BE2C (cell line): ENCODE data around the gene GRIN2C.

ENCODE experiments used
- DNase-seq: peaks from one replicate; pipeline ENCODE4 v3.0.0-alpha.2; 2020
- H3K27me3 ChIP-seq: fragments of 250-450 bp; sonication (Bioruptor Pico); 2 replicates; pipeline ENCODE4 v1.5.1; 2020; ENCODE audit warnings: mild to moderate bottlenecking
- H3K36me3 ChIP-seq: fragments of 250-450 bp; sonication (Bioruptor Pico); 2 replicates; pipeline ENCODE4 v1.5.1; 2020; ENCODE audit warnings: mild to moderate bottlenecking
- H3K4me1 ChIP-seq: fragments of 250-450 bp; sonication (Bioruptor Pico); 2 replicates; pipeline ENCODE4 v1.5.1; 2020
- H3K4me3 ChIP-seq: 2 replicates; pipeline ENCODE4 v1.5.1; 2011; ENCODE audit warnings: low read depth, low read length
- H3K9me3 ChIP-seq: fragments of 250-450 bp; sonication (Bioruptor Pico); 2 replicates; pipeline ENCODE4 v1.5.1; 2020
- TF ChIP-seq, protein P1 (sequence below): IDR thresholded peaks from 2 replicates; pipeline ENCODE4 v1.5.1; 2012; ENCODE audit warnings: mild to moderate bottlenecking, low read depth, low read length

The GRIN2C gene

DNA sequence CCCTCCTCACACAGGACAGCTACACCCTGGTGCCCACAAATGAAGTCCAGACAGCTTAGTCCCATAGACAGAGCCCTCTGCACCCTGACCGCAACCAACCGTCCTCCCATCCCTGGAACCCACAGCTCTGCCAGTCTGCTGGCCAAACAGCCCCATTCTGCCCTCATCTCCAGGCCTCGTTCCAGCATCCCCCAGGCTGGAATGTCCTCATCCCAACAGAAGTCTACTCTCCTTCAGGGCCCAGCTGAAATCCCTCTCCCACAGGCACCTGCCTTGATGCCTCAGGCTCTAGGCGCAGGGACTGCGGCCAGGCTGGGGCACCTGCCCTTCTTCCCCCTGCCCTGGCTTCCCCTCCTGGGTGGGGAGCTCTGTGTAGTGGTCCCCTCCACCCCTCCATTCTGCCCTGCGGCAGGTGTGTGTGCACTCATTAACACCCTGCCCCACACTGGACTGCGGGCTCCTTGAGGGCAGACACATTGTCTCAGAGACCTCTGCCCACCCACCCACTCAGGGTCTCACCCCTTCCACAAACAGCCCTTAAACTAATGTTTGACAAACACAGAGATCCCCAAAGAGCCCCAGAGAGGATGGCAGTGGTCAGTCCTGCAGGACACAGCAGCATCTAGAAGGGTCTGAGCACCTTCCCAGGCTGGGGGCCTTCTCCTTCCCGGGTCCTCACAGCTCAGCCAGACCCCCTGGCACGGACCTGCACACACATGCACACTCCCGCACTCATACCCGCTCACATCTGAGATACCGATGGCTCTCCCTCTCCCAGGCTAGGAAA, 820 bp downstream of the GRIN2C start:
- H3K4me1 ChIP-seq, result 0 out of 2 replicates have a peak, but pooled peaks cover 6% of the 10 kb centered on the region
- no peak overlapping the region for H3K4me3 ChIP-seq
- TF ChIP-seq, protein P1, sequence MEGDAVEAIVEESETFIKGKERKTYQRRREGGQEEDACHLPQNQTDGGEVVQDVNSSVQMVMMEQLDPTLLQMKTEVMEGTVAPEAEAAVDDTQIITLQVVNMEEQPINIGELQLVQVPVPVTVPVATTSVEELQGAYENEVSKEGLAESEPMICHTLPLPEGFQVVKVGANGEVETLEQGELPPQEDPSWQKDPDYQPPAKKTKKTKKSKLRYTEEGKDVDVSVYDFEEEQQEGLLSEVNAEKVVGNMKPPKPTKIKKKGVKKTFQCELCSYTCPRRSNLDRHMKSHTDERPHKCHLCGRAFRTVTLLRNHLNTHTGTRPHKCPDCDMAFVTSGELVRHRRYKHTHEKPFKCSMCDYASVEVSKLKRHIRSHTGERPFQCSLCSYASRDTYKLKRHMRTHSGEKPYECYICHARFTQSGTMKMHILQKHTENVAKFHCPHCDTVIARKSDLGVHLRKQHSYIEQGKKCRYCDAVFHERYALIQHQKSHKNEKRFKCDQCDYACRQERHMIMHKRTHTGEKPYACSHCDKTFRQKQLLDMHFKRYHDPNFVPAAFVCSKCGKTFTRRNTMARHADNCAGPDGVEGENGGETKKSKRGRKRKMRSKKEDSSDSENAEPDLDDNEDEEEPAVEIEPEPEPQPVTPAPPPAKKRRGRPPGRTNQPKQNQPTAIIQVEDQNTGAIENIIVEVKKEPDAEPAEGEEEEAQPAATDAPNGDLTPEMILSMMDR, result no peak
- peaks cover 43% of the 10 kb centered on the region for H3K27me3 ChIP-seq
- no peaks in the 10 kb centered on the region for H3K36me3 ChIP-seq
- no peak for DNase-seq
- H3K9me3 ChIP-seq, result no peaks in the 10 kb centered on the region

DNA sequence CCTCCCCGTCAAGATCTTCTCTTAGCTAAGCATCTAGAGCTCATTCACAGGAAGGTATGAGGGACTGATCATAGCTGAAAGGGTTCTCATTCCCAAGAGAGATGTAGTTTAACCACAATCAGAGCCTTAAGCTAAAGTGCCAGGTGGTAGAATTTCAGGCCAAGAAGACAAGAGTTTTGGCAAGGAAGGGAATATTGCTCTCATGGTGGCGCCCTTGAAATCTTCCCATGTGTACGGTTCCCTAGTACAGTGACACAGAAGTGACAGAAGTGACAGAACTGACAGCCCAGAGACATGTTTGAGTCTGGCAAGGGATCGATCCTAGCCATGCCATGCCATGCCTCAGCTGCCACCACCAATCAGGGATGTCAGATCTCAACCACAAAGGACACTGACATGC, 2.5 kb downstream of the GRIN2C start:
- no peaks in the 10 kb centered on the region for H3K9me3 ChIP-seq
- 0 out of 2 replicates have a peak, but pooled peaks cover 6% of the 10 kb centered on the region for H3K4me1 ChIP-seq
- DNase-seq, result no peak
- TF ChIP-seq, protein P1, result no peak
- peaks cover 47% of the 10 kb centered on the region for H3K27me3 ChIP-seq
- no peaks in the 10 kb centered on the region for H3K36me3 ChIP-seq
- no peak overlapping the region for H3K4me3 ChIP-seq

DNA sequence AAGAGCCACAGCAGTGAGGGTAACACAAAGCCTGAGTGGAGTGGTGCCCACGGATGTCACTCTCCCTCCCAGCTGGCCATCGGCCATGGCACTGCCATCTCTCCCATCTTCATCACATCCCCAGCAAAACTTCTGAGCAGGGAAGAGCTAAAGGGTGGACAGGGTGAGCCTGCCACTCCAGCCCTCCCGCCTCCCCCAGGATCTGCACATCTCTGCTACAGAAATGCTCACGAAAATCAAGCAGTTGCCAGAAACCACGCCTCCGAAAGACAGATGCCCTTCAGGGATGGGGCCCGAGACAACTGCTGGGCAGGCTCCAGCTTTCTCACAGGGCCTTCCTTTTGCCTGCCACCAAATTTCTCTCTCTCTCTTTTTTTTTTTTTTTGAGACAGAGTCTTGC, 3.6 kb downstream of the GRIN2C start:
- H3K36me3 ChIP-seq, result no peaks in the 10 kb centered on the region
- peaks cover 45% of the 10 kb centered on the region for H3K27me3 ChIP-seq
- DNase-seq, result no peak
- H3K4me3 ChIP-seq, result no peak overlapping the region
- no peaks in the 10 kb centered on the region for H3K9me3 ChIP-seq
- TF ChIP-seq, protein P1, result no peak
- 0 out of 2 replicates have a peak, but pooled peaks cover 3% of the 10 kb centered on the region for H3K4me1 ChIP-seq

DNA sequence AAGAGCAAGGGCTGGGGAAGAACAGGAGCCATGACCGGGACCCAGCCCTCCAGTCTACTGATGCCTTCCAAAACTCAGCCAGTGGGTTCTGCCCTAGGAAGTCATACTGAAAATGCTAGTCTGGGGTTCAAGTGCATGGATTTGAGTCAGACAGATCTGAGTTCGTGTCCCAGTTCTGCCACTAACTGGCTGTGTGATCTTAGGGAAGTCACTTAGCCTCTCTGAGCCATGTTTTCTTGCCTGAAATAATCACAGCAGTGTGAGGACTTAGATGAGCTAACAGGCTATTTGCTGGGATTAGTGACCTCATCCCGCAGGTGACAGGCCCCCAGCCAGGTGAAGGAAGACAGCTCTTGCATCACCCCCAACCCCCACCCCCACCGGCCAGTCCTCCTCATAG, 4.4 kb downstream of the GRIN2C start:
- peaks cover 38% of the 10 kb centered on the region for H3K27me3 ChIP-seq
- no peaks in the 10 kb centered on the region for H3K36me3 ChIP-seq
- H3K4me3 ChIP-seq, result no peak overlapping the region
- TF ChIP-seq, protein P1, result no peak
- H3K9me3 ChIP-seq, result no peaks in the 10 kb centered on the region
- DNase-seq, result no peak
- 0 out of 2 replicates have a peak, but pooled peaks cover 3% of the 10 kb centered on the region for H3K4me1 ChIP-seq

DNA sequence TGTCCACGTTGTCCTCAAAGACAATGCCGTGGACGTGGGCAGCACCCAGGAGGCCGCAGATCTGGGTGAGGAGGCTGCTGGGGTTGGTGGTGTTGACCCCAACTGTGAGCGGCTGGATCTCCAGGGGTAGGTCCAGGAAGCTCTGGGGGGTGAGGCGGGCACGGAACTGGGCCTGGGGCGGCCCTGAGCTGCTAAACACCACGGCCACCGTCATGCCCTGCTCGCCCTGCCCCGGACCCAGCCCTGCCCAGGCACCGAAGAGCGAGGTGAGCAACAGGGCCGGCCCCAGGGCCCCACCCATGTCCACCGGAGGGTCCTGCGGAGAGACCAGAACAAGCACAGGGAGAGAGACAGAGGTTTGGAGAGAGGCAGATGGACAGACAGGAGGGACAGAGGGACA, 4.9 kb downstream of the GRIN2C start:
- TF ChIP-seq, protein P1, result no peak
- Histone ChIP-seq H3K36me3 (no peaks in the 10 kb centered on the region), H3K4me3 (no peak overlapping the region), H3K27me3 (peaks cover 32% of the 10 kb centered on the region), H3K4me1 (no peaks in the 10 kb centered on the region), H3K9me3 (no peaks in the 10 kb centered on the region)
- no peak for DNase-seq

DNA sequence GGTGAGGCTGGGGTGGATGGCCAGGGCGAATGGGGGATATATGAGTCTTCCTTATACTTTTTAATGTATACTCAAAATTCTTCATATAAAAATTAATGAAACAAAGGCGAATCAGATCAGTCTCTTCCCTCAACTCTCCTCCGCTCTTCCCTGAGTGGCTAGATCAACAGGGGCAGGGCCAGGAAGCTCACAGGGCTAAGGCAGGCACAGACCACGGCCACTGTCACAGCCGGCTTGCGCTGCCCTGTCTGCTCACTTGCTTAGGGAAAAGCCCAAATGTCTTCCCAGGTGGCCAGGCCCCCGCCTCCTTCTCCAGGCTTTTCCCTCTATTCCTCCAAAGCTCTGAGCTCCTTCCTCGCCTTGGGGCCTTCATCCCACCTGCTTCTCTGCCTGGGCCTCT, 6.0 kb downstream of the GRIN2C start:
- H3K4me1 ChIP-seq, result no peaks in the 10 kb centered on the region

More for the DNA sequence above, 6.0 kb downstream of the GRIN2C start:
- no peak for DNase-seq
- Histone ChIP-seq H3K9me3 (no peaks in the 10 kb centered on the region), H3K27me3 (peaks cover 21% of the 10 kb centered on the region), H3K4me3 (no peak overlapping the region), H3K36me3 (no peaks in the 10 kb centered on the region)
- TF ChIP-seq, protein P1, result no peak
